Right cardiac atrium (tissue), 5 donors: ENCODE results near the gene NCAM1. TPM values are rescaled to one million over a fixed set of nuclear protein-coding genes. Genes with fewer than 3 reads are reported as not detected.
A peak's percentile ranks its signal among the peaks of the same experiment; 100 is the strongest.

Source experiments
- ATAC-seq, 2 donors: fragments of 200-7000 bp; cut with Tn5 transposase; one replicate each; pipeline versions ENCODE4 v1.8.0 to v1.9.1; 2020; ENCODE audit warnings: moderate library complexity in 2 of 2, mild to moderate bottlenecking in 1 of 2
- DNase-seq, 3 donors: peaks; one replicate each; pipeline ENCODE4 v3.0.0-alpha.2; 2020
- H3K27ac ChIP-seq: one replicate; pipeline ENCODE4 v1.5.1; 2013; ENCODE audit warnings: mild to moderate bottlenecking, low read length, control low read depth, moderate library complexity
- H3K27me3 ChIP-seq: one replicate; pipeline ENCODE4 v1.6.1; 2013; ENCODE audit not compliant: control insufficient read depth, insufficient read depth
- H3K4me1 ChIP-seq: one replicate; pipeline ENCODE4 v1.6.1; 2013; ENCODE audit warnings: low read length; ENCODE audit not compliant: control insufficient read depth, insufficient read depth
- H3K4me3 ChIP-seq: one replicate; pipeline ENCODE4 v1.5.1; 2013; ENCODE audit warnings: low read length, control low read depth
- H3K9me3 ChIP-seq: one replicate; pipeline ENCODE4 v1.6.1; 2013; ENCODE audit warnings: low read length; ENCODE audit not compliant: control insufficient read depth
- WGBS: extraction: QIAGEN DNeasy Blood & Tissue Kit; methylation state at CpG from one replicate; pipeline ENCODE4 v1.1.7; 2013; 5-methylcytosine and 5-hydroxymethylcytosine counted together
- intact Hi-C, 4 donors: fragments of 100-400 bp; cut with DNase I; formaldehyde crosslinking; loops; one replicate each; pipeline versions ENCODE4 v1.11.0 to v1.14.0; 2022 to 2023
- polyA plus RNA-seq: library from polyadenylated mRNA; stranded (reverse); fragments of 200-250 nt; gene quantifications from one replicate; pipeline ENCODE4 v1.2.3, GENCODE V29; 2013
- total RNA-seq, 4 donors: library from RNA; stranded (reverse); fragmentation: NEBNext Ultra II Directional; extraction: Animal tissue kit (Norgen Biotek cat#: 25700); gene quantifications; one replicate each; pipeline ENCODE4 v1.2.1, GENCODE V29; 2021
- donor health status: healthy with polysubstance abuse.
- donor health status: DM: no; HTN: yes; CAD: no.
- donor health status: DM: no; HTN: no; CAD: no.
- donor health status: DM: no; HTN: yes; CAD: no; lungs with severe emphysema.
- donor health status: DM: yes; HTN: yes; CAD: no.

NCAM1 gene
- total and polyA plus RNA-seq, 5 donors = 87.9 to 303 (median 222) TPM

DNA sequence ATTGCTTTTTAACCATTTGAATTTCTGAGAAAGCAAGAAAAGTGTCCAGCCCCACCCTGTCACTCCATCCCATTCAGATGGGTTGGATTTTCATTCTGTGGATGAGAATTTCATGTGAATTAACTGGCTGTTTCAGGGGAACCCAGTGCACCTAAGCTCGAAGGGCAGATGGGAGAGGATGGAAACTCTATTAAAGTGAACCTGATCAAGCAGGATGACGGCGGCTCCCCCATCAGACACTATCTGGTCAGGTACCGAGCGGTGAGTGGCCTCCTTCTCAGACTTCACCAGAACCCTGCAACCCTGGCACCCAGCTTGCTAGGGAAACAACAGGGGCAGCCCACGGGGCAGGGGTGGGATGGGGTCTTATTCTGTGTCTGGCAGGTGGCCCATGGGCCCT, 294.5 kb downstream of the NCAM1 start:
- DNase-seq (no peak), ATAC-seq (no peak)
- Histone ChIP-seq H3K9me3 (no peaks in the 10 kb centered on the region), H3K4me3 (no peak overlapping the region), H3K27me3 (no peaks in the 10 kb centered on the region), H3K4me1 (peaks cover 3% of the 10 kb centered on the region), H3K27ac (no peak overlapping the region)
- 86% methylated on average over 6 of the region's 6 CpGs for WGBS
- intact Hi-C loops = no loop called here

DNA sequence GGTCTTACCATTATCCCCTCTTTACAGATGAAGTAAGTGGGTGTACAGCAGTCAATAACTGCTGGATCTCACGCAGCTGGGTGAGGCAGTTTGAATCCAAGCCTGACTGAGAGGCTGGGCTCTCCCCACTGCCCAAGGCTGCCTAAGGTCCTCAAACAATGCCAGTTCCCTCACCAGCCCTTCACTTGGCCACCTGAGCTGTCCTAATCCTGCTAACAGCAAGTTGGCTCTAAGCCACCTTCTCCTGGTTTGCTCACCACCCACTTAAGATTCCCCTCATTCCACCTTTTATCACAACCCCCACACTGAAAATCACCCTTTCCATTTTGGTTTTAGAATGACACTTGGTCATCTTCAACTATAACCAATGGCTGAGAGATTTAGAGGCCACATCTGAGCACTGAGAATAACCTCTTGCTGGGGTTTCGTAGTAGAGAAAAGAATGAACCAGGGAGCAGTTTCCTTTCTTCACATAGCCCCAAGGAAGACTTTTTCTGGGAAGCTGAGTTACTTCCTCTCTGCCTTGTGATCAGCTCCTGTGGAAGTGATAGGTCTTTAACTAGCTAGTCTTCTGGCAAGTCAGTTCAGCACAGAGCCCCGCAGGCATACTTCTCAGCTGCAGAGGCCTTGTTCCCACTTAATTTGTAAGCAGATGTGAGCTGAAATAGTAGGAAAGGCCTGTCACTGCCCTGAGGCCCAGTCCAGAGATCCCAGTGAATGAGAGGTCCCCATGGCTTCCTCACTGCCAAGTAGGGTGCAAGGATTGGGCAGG, 295.4 kb downstream of the NCAM1 start:
- Histone ChIP-seq H3K4me1 (peaks cover 3% of the 10 kb centered on the region), H3K4me3 (no peak overlapping the region), H3K9me3 (no peaks in the 10 kb centered on the region), H3K27me3 (no peaks in the 10 kb centered on the region), H3K27ac (peak overlapping the region; percentile 91)
- peak; percentile 76 to 84 for ATAC-seq
- 70% methylated on average over 3 of the region's 3 CpGs for WGBS
- intact Hi-C loops = no loop called here
- no peak for DNase-seq

DNA sequence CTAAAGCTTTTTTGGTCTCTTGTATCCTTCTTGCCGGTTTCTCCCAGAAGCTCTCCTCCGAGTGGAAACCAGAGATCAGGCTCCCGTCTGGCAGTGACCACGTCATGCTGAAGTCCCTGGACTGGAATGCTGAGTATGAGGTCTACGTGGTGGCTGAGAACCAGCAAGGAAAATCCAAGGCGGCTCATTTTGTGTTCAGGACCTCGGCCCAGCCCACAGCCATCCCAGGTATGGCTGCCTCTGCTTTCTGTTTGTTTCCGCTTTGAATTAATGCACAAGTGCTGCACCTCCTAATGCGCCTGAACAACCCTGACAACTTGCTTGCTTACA, 298.8 kb downstream of the NCAM1 start:
- Histone ChIP-seq H3K4me3 (no peak overlapping the region), H3K4me1 (peaks cover 5% of the 10 kb centered on the region), H3K27ac (no peak overlapping the region), H3K27me3 (no peaks in the 10 kb centered on the region), H3K9me3 (no peaks in the 10 kb centered on the region)
- 91% methylated on average over 9 of the region's 9 CpGs for WGBS
- intact Hi-C loops = no loop called here
- ATAC-seq (no peak), DNase-seq (no peak)

DNA sequence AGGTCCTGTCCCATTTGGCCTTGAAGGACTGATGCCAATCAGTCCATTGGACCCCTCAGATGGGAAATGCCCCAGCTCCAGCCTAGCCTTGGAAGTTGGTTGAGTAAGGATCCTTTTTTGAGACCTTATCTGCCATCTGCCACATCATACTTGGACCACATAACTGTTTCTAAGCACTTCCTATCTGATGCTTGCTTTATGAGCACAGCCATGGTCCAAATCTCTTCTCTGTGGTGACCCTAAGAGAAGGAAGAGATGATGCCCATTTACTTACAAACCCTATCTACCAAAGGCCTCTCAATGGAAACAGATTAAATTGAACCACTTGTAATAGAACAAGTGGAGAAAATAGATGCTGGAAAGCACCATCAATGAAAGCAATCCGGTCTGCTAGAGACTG, 299.3 kb downstream of the NCAM1 start:
- Histone ChIP-seq H3K4me3 (no peak overlapping the region), H3K9me3 (no peaks in the 10 kb centered on the region), H3K4me1 (peaks cover 5% of the 10 kb centered on the region), H3K27me3 (no peaks in the 10 kb centered on the region), H3K27ac (no peak overlapping the region)
- no peak for ATAC-seq
- intact Hi-C loops = no loop called here
- no peak for DNase-seq
- 81% methylated on average over 1 of the region's 1 CpG for WGBS

DNA sequence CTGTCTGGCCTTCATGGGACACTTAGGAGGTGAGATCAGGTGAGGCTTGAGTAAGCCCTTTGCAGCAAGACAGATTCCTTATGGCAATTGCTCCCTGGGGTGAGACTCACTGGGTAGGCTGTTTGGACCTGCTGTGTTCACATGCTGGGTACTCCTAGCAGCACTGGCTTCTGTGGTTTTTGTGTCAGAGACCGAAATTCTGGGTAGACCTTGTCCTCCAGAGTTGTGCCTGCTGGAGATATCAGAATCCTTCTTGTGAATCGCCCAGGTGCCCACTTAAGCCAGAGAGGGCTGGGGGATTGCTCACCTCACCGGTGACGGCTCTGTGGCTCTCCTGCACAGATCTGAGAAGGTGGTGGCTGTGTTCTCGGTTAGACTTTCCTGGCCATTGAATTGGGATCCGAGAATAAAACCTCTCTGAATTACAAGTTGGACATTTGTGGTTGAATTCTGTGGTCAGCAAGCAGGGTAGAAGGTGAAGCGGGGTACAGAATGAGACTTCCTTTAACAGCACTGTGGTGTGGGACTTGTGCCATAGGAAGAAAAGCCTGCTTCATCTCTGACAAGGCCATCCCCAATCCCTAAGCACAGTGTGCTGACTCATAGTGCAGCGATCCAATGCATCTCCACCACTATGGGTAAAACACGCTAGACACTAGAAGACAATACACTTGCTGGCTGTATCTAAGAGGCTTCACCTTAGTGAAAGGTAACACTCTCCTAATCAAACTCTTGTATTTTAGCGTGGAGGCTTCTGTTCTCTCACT, 300.7 kb downstream of the NCAM1 start:
- H3K9me3 ChIP-seq = no peaks in the 10 kb centered on the region
- WGBS = 82% methylated on average over 10 of the region's 10 CpGs
- peaks cover 5% of the 10 kb centered on the region for H3K4me1 ChIP-seq
- peak overlapping the region; percentile 51 for H3K27ac ChIP-seq
- peak; percentile 38 to 56 for ATAC-seq
- H3K27me3 ChIP-seq = no peaks in the 10 kb centered on the region
- no peak for DNase-seq
- intact Hi-C loops = no loop called here
- H3K4me3 ChIP-seq = no peak overlapping the region

DNA sequence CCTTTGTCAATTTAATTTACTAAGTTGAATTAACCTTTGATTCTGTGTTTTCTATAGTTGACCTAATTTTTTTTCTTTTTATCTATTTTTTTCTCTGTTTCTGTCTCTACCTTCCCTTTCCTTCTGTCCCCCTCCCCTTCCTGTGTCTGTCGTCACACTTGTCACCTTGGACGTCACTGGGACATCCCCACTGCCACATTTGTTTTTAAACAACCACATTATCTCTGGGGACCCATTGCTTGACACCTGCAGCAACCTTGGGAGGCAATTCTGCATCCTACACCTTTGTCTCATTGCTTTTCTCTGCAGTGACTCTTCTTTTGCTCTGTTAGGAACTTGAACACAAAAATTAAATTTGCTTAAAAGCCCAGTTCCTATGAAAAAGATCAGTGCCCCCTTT, 301.4 kb downstream of the NCAM1 start:
- ATAC-seq = no peak
- intact Hi-C loops = no loop called here
- no peak overlapping the region for H3K4me3 ChIP-seq
- no peak overlapping the region for H3K27ac ChIP-seq
- WGBS = 38% methylated on average over 2 of the region's 2 CpGs
- DNase-seq = no peak
- H3K4me1 ChIP-seq = peaks cover 3% of the 10 kb centered on the region
- no peaks in the 10 kb centered on the region for H3K27me3 ChIP-seq
- no peaks in the 10 kb centered on the region for H3K9me3 ChIP-seq

DNA sequence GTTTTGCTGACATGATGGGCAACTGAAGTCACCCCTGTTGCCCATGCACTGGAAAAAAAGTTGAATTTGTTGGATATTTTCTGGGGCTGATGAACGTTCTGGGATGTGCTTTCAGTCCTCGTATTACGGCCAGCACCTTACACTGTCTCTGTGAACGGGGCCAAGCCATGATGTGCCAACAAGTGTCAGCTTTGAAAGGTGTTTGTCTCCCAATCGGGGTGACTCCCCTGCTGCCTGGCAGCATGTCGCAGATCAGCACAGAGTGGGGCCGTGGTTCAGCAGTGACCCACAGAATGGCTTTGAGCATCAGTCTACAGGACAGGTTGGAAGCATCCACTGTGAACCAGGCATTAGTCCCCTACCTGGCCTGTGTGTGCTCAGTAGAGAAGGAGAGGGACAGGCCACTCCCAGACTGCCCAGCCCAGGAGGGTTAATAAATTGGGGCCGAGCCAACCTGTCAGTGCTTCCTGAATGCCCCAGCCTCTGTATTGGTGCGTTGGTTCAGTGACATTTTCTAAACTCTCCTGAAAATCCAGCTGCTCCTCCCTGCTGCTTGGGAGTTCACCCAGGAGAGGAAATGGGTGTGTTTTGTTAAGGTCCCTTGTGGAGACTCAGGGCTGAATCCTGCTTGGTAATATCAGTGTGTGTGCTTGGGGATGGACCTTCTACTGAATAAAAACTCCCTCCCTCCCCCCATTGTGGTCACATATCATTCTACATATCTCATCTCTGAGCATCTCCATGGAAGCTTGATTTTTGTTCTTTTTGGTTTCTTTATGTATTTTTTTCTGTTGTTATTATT, 302.4 kb downstream of the NCAM1 start:
- Histone ChIP-seq H3K4me3 (no peak overlapping the region), H3K9me3 (no peaks in the 10 kb centered on the region), H3K27ac (peak overlapping the region; percentile 30), H3K27me3 (no peaks in the 10 kb centered on the region), H3K4me1 (peaks cover 3% of the 10 kb centered on the region)
- ATAC-seq = peak; percentile 47 to 55
- 53% methylated on average over 9 of the region's 9 CpGs for WGBS
- DNase-seq = peak in 1 of 3 donors; percentile 50
- intact Hi-C loops = no loop called here

DNA sequence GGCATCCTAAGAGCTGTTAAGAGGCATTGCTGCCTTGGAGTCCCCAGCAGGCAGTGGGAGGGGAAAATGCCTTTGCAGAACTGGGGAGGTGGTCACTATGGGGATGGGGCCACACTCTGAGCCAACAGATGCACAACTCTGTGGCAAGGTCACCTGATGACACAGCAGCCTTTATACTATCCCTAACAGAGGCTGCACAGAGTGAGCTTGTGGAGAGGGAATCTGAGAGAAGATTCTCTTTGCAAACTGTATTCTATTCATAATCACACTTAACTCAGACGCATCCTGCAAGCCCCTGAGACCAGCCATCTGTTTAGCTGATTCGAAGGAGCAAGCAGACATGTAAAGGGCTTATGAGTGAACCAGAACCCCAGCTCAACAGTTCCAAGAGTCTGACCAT, 304.1 kb downstream of the NCAM1 start:
- Histone ChIP-seq H3K4me1 (peaks cover 3% of the 10 kb centered on the region), H3K27ac (no peak overlapping the region), H3K9me3 (no peaks in the 10 kb centered on the region), H3K27me3 (no peaks in the 10 kb centered on the region), H3K4me3 (no peak overlapping the region)
- ATAC-seq (no peak), DNase-seq (no peak)
- intact Hi-C loops = no loop called here
- WGBS = 54% methylated on average over 2 of the region's 2 CpGs

DNA sequence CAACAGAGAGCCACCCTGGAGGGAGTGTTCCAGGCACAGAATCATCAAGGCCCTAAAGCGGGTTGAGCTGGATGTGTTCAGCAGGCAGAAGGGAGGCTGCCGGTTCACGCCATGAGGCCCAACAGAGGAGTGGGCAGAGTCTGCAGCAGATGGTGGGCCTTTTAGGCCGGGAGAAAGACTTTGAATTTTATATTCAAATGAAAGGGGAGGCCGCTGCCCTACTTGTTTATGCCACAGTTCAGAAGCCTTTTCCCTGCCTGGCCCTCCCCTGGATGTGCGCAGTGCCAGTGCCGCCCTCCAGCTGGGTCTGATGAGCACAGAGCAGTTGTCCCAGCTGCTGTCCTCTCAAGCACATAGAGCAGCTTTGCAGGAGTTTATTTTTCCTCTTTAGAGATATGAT, 306.3 kb downstream of the NCAM1 start:
- Histone ChIP-seq H3K4me1 (peaks cover 3% of the 10 kb centered on the region), H3K27me3 (no peaks in the 10 kb centered on the region), H3K27ac (no peak overlapping the region), H3K4me3 (no peak overlapping the region), H3K9me3 (no peaks in the 10 kb centered on the region)
- no peak for ATAC-seq
- 85% methylated on average over 7 of the region's 7 CpGs for WGBS
- DNase-seq = no peak
- intact Hi-C loops = no loop called here

DNA sequence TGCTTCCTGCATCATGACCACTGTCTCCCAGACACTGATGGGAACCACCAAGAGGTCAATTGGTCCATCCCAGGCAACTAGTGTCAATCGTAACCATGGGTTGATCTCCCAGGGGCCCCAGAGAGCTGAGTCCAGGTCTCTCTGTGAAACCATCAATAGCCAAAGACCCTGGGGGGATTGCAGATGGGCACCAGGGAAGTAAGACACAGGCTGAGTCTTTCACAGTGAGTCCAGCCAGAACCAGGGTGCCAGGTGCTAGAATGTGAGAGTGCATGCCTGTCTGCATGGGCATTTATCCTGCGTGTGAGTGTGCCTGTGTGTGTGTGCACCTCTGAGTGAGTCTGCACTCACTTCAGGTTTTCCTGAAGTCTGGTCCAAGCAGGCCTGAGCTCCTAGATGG, 307.9 kb downstream of the NCAM1 start:
- Histone ChIP-seq H3K27ac (no peak overlapping the region), H3K4me1 (peaks cover 2% of the 10 kb centered on the region), H3K27me3 (no peaks in the 10 kb centered on the region), H3K4me3 (no peak overlapping the region), H3K9me3 (no peaks in the 10 kb centered on the region)
- DNase-seq = no peak
- ATAC-seq = no peak
- intact Hi-C loops = no loop called here
- WGBS = 84% methylated on average over 2 of the region's 2 CpGs

DNA sequence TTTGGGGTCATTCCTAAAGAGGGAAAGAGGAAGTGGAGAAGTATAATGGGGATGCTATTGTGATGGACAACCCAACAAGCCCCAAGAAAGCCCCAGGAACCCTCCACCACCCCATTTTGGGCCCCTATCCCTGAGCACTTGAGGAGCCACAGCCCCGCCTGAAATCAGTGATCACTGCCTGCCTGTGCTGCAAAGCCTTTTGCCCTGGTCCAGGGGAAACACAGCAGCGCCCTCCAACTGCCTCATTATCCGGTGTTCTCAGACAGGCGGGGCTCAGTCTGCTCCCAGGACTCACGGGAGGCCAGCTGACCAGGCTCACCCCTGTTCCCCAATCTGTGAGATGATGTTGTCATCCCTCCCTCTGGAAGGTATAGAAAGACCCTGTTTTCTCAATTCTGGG, 308.4 kb downstream of the NCAM1 start:
- WGBS = 96% methylated on average over 5 of the region's 5 CpGs
- no peak for ATAC-seq
- intact Hi-C loops = no loop called here
- Histone ChIP-seq H3K27ac (no peak overlapping the region), H3K27me3 (no peaks in the 10 kb centered on the region), H3K4me1 (no peaks in the 10 kb centered on the region), H3K4me3 (no peak overlapping the region), H3K9me3 (no peaks in the 10 kb centered on the region)
- DNase-seq = no peak
